Measurements from ENCODE around the gene PCDHGB3.

- TF ChIP-seq EZH2 (IDR thresholded peaks at IDR 0.05; ENCODE audit: borderline replicate concordance, insufficient read depth, low read depth, low read length, poor library complexity, severe bottlenecking) (no peak), CTCF (IDR thresholded peaks at IDR 0.05) (no peak)
These were observed 39.7 kb downstream of the PCDHGB3 start for GRCh38 chr5:141409598-141410306.
